Stimulated activated CD8-positive, alpha-beta memory T cell treated with anti-CD3 and anti-CD28 coated beads, Interleukin-4, amount 100 ng/mL, for 24 hours (primary cell): ENCODE results near the gene TFE3.
"Not testable (repeated sequence)": the region's sequence is repeated elsewhere in the genome, so short reads cannot be mapped to it uniquely, and the experiment has no call there.

Experiments
- DNase-seq: peaks from one replicate; pipeline ENCODE4 v3.0.0-alpha.2; 2020; ENCODE audit warnings: low read depth

The TFE3 gene

DNA sequence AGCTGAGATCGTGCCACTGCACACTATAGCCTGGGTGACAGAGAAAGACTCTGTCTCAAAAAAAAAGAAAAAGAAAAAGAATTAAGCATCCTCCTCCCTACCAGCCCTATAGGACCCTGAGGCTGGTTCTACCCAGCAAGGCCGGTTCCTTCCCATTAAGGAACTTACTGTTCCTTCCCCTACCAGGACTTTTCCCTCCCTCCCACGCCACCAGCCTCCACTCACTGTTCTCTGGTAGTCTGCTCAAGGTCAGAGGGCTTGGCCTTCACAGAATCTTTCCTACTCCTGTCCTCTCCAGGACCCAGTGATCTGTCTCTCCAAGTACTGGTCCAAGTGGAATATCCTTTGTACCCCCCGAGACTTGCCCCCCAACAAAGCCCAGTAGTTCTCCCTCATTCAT lies 42.5 kb downstream of the TFE3 start:
- DNase-seq, result no peak

GRCh38 chrX:48999030-48999429 lies 44.1 kb downstream of the TFE3 start:
- DNase-seq, result no peak

DNA sequence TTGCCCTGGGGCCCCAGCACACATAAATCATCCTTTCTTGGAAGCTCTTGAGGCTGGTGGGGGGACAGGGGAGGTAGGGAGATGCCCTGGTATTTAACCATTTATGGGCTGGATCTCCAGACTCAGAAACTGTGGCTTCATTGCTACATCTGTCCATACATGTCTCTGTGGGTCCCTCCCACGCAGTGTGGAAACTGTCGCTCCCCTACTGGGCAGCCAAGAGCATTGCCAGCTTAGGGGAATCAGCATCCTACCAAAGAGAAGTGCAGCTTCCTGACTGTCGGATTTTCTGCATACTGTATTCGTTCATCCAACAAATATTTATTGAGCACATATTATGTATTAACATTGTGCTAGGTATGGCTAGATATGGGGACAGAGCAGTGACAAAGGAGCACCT lies 44.8 kb downstream of the TFE3 start:
- DNase-seq, result no peak

DNA sequence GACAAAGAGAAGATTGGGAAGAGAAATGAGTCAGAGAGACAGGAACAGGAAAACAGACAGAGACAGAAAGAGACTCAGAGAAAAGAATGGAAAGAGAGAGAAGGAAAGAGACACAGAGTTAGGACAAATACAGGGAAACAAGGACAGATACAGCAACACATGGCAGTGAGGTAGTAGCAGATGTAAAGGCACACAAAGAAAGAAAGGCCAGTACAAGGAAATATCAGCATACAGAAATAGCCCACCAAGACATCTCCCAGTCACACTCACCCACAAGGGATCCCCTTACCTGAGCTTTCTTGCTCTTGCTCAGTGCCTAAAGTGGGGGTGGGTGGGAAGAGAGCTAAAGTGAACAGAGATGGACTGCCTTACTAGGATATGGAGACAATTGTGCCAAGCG lies 45.3 kb downstream of the TFE3 start:
- no peak for DNase-seq

GRCh38 chrX:48997455-48997854 lies 45.7 kb downstream of the TFE3 start:
- DNase-seq, result no peak

- DNase-seq, result no peak
Measured at GRCh38 chrX:48996969-48997368, 46.2 kb downstream of the TFE3 start.

- DNase-seq, result no peak
Measured at GRCh38 chrX:48992341-48992740, 50.8 kb downstream of the TFE3 start.

DNA sequence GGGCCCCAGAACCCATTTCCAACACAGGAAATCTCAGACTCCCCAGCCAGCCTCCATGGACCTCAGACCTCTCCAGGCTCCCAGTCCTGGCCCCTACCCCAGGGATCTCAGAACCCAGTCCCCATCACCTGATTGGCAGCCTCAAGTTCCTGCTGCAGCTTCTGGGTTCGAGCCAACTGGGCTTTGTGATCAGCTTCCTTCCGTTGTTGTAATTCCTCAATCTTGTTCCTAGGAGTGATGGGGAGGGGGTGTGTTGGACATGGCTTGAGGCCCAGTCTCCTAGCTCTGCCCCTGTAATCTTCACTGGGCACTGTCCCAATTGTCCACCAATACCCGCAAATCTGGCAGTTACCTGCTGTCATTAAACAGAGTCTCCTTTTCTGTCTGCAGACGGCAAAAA lies 53.7 kb downstream of the TFE3 start:
- DNase-seq, result no peak

DNA sequence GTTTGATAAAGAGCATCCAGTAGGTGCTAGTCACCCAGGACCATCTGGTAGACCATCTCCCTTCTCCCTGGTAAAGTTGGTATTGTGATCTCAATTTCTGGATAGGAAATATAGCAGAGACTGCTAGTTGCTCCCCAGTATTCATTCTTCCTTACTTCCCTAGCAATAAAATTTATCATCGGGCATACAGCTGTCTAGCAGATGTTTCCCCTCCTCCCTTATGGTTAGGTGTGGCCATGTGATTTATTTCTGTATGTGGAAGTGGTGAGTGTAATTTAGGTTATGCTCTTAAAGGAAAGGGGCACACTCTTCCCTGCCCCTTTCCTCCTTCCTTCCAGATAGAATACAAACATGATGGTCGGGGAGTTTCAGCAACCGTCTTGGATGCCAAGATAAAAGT lies 59.3 kb downstream of the TFE3 start:
- no peak for DNase-seq

- no peak for DNase-seq
Measured at GRCh38 chrX:48983081-48983480, 60.1 kb downstream of the TFE3 start.

- DNase-seq, result no peak
Measured at GRCh38 chrX:48981178-48981577, 62.0 kb downstream of the TFE3 start.

DNA sequence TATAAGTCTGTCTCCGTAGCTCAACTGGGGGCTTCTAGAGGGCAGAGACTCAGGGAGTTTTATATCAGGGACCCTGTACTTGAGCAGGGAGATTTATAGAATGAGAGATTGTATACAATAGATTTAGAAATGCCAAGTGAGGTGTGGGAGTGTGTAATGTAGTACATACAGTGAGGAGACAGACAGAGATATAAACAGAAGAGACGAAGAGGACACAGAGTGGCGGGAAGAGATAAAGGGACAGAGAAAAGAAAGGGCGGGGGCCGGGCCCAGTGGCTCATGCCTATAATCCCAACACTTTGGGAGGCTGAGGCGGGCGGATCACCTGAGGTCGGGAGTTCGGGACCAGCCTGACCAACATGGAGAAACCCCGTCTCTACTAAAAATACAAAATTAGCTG lies 62.8 kb downstream of the TFE3 start:
- not testable (repeated sequence) for DNase-seq
